Measurements from ENCODE around the gene OR9Q1. TPM values are rescaled to one million over a fixed set of nuclear protein-coding genes. Genes with fewer than 3 reads are reported as not detected.
"Not testable (repeated sequence)": the region's sequence is repeated elsewhere in the genome, so short reads cannot be mapped to it uniquely, and the experiment has no call there.

Gene OR9Q1
- total RNA-seq, 2 experiments from 2014 or later, result not detected

- Mint-ChIP-seq H3K36me3 (ENCODE audit: low read depth) (no peaks in the 10 kb centered on the region), H3K4me1 (ENCODE audit: low read depth) (no peaks in the 10 kb centered on the region), H3K9me3 (peaks cover 2% of the 10 kb centered on the region), H3K27ac (no peak overlapping the region), H3K27me3 (peaks cover 14% of the 10 kb centered on the region), H3K4me3 (no peak overlapping the region)
- intact Hi-C loops (cut with DNase I, micrococcal nuclease), result no loop called here
- Histone ChIP-seq H3K27ac (ENCODE audit: low read depth in 1 of 2, low read length in 2 of 2) (no peak overlapping the region), H3K4me1 (ENCODE audit: insufficient read depth, low read length) (no peaks in the 10 kb centered on the region), H3K27me3 (ENCODE audit: control insufficient read depth in 1 of 2, insufficient read depth in 2 of 2, low read length in 2 of 2) (no peaks in the 10 kb centered on the region), H3K9me3 (ENCODE audit: control insufficient read depth in 1 of 2, insufficient read depth in 1 of 2, low read length in 2 of 2) (no peaks in the 10 kb centered on the region), H3K36me3 (ENCODE audit: insufficient read depth, low read length) (no peaks in the 10 kb centered on the region), H3K4me3 (ENCODE audit: low read length) (no peak overlapping the region)
- DNase-seq (no peak), ATAC-seq (ENCODE audit: poor library complexity) (no peak)
- CTCF ChIA-PET, result no interaction called here
- TF ChIP-seq CTCF (IDR thresholded peaks at IDR 0.05), result no peak
- POLR2A ChIA-PET, result no interaction called here
Measured at GRCh38 chr11:57983191-57983590, 40.5 kb upstream of the OR9Q1 start.

- H3K27ac ChIP-seq (ENCODE audit: low read depth in 1 of 2, low read length in 2 of 2); H3K4me3 Mint-ChIP-seq; H3K9me3 Mint-ChIP-seq; H3K4me1 ChIP-seq (ENCODE audit: insufficient read depth, low read length); H3K9me3 ChIP-seq (ENCODE audit: control insufficient read depth in 1 of 2, insufficient read depth in 1 of 2, low read length in 2 of 2); H3K4me3 ChIP-seq (ENCODE audit: low read length); H3K36me3 Mint-ChIP-seq (ENCODE audit: low read depth); H3K4me1 Mint-ChIP-seq (ENCODE audit: low read depth); H3K36me3 ChIP-seq (ENCODE audit: insufficient read depth, low read length); CTCF ChIA-PET; intact Hi-C loops (cut with DNase I, micrococcal nuclease); DNase-seq; ATAC-seq (ENCODE audit: poor library complexity); H3K27ac Mint-ChIP-seq; POLR2A ChIA-PET: not testable (repeated sequence)
- peaks cover 4 to 11% of the 10 kb centered on the region in 2 experiments for H3K27me3 ChIP-seq (ENCODE audit: control insufficient read depth in 1 of 2, insufficient read depth in 2 of 2, low read length in 2 of 2)
- peaks cover 28% of the 10 kb centered on the region for H3K27me3 Mint-ChIP-seq
Measured at GRCh38 chr11:57999523-57999922, 24.2 kb upstream of the OR9Q1 start.

- H3K27me3 Mint-ChIP-seq, result peaks cover 33% of the 10 kb centered on the region
- POLR2A ChIA-PET, result not testable (repeated sequence)
Measured at GRCh38 chr11:58000021-58000420, 23.7 kb upstream of the OR9Q1 start.

GRCh38 chr11:58000699-58001098, 23.0 kb upstream of the OR9Q1 start:
- ATAC-seq (ENCODE audit: poor library complexity) (no peak), DNase-seq (no peak)
- no peaks in the 10 kb centered on the region for H3K36me3 ChIP-seq (ENCODE audit: insufficient read depth, low read length)
- intact Hi-C loops (cut with DNase I, micrococcal nuclease), result no loop called here
- H3K4me1 ChIP-seq (ENCODE audit: insufficient read depth, low read length), result no peaks in the 10 kb centered on the region
- peaks cover 4 to 14% of the 10 kb centered on the region in 2 experiments for H3K27me3 ChIP-seq (ENCODE audit: control insufficient read depth in 1 of 2, insufficient read depth in 2 of 2, low read length in 2 of 2)
- no peaks in the 10 kb centered on the region for H3K9me3 Mint-ChIP-seq
- no peak overlapping the region for H3K27ac ChIP-seq (ENCODE audit: low read depth in 1 of 2, low read length in 2 of 2)
- H3K27ac Mint-ChIP-seq, result no peak overlapping the region
- TF ChIP-seq CTCF (IDR thresholded peaks at IDR 0.05), result no peak
- peaks cover 5% of the 10 kb centered on the region for H3K4me1 Mint-ChIP-seq (ENCODE audit: low read depth)
- H3K36me3 Mint-ChIP-seq (ENCODE audit: low read depth), result no peaks in the 10 kb centered on the region
- CTCF ChIA-PET, result no interaction called here
- H3K27me3 Mint-ChIP-seq, result peaks cover 39% of the 10 kb centered on the region
- H3K9me3 ChIP-seq (ENCODE audit: control insufficient read depth in 1 of 2, insufficient read depth in 1 of 2, low read length in 2 of 2), result no peaks in the 10 kb centered on the region
- no peak overlapping the region for H3K4me3 ChIP-seq (ENCODE audit: low read length)
- POLR2A ChIA-PET, result no interaction called here
- no peak overlapping the region for H3K4me3 Mint-ChIP-seq

More at GRCh38 chr11:58000021-58000420, 23.7 kb upstream of the OR9Q1 start:
- peaks cover 4 to 14% of the 10 kb centered on the region in 2 experiments for H3K27me3 ChIP-seq (ENCODE audit: control insufficient read depth in 1 of 2, insufficient read depth in 2 of 2, low read length in 2 of 2)
- DNase-seq; H3K27ac ChIP-seq (ENCODE audit: low read depth in 1 of 2, low read length in 2 of 2); H3K9me3 Mint-ChIP-seq; ATAC-seq (ENCODE audit: poor library complexity); H3K27ac Mint-ChIP-seq; H3K4me1 ChIP-seq (ENCODE audit: insufficient read depth, low read length); CTCF ChIA-PET; H3K36me3 ChIP-seq (ENCODE audit: insufficient read depth, low read length); H3K4me1 Mint-ChIP-seq (ENCODE audit: low read depth); H3K4me3 ChIP-seq (ENCODE audit: low read length); H3K9me3 ChIP-seq (ENCODE audit: control insufficient read depth in 1 of 2, insufficient read depth in 1 of 2, low read length in 2 of 2); H3K4me3 Mint-ChIP-seq; intact Hi-C loops (cut with DNase I, micrococcal nuclease); H3K36me3 Mint-ChIP-seq (ENCODE audit: low read depth): not testable (repeated sequence)

All from CD4-positive, alpha-beta T cell (primary cell).